Islet of Langerhans (tissue), 1 donor: Measurements from ENCODE around the gene CBFA2T3.
"Not testable (repeated sequence)": the region's sequence is repeated elsewhere in the genome, so short reads cannot be mapped to it uniquely, and the experiment has no call there.

Experiments
- FAIRE-seq: peaks from one replicate; lab custom pipeline; 2011; peaks lifted over from hg19 to GRCh38; lab: Jason Lieb, UNC

The CBFA2T3 gene

DNA sequence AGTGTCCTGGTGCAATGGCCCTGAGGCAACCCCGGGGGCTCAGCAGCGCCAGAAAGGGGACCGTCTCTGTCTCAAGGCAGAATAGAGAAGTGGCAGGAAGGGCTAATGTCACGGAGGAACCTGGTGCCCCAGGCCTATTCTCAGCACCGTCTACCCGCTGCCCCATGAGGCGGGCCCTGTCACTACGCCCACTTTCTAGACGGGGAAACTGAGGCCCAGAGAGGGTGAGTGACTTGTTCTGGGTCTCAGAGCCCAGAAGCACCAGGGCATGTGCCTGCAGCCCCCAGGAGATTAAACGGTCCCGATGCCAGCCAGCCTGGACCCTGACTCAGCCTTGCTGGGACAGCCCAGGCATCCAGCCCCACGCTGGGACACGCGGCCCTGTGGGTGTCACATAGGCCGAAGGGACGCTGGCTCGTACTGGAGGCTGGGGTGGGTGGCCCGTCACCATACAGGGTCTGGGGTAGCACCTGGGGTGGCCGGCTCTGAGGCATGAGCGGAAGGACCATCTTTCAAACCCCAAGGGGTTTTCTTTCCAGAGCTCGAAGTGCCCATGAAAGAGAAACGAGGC is 70.4 kb downstream of the CBFA2T3 start:
- no peak for FAIRE-seq

DNA sequence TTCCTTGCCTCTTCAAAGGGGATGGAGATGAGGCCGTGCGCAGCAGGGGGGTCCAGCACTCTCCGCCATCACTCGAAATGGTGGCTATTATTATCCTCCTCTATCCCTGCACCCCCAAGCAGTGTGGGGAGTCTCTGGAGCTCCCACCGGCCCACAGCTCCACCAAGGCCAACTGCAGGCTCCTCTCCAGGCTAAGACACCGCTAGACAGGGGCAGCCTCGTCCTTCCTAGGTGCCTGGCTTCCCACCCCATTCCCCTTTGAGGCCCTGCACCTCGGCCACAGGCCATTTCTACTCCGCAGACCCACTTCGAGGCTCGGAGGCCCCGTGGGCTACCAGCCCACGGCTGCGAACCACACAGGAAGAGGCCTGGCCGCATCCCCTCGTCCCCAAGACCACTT is 71.0 kb downstream of the CBFA2T3 start:
- no peak for FAIRE-seq

DNA sequence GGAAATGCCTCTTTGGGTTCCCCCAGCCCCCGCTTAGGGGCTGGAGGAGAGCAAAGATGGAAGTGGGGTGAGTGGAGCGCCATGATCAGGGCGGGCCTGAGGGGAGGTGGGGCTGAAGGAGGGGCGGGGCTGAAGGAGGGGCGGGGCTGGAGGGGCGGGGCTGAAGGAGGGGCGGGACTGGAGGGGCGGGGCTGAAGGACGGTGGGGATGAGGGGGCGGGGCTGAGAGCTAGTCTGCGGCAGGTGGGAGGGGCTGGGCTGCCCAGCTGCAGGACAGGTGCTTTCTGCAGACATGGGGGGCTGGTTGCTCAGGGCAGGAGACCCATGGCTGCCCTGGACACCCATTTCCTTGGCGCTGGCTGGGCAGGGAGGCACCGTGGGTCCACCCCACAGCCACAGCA is 71.4 kb downstream of the CBFA2T3 start:
- no peak for FAIRE-seq

DNA sequence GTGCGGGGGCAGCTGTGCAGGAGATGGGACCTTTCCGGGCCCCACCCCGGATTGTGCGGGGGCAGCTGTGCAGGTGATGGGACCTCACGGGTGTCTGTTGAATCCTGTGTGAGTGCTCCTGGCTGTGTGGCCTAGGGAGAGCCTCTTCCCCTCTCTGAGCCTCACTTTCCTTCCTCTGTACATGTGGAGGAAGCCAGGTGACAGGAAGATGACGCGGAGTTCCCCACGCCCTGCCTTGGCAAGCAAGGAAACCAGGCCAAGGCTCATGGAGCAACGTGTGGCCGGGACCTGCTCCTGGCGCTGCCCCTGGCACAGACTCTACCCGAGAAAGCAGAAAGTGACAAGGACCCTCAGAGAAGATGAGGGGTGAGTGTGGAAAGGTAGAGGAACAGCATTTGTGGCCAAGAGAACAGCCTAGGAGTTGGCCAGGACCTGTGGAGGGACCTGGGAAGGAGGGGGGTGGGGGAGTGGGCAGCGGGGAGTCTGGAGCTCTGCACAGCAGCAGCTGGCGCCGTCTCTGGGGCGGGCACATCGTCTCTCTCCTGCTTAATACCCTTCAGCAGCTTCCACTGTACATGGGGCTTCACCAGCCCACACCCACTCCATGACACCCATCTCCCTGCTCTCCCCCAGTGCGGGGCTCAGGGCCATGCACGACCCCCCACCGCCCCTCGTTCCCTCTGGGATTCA is 72.2 kb downstream of the CBFA2T3 start:
- FAIRE-seq = no peak

DNA sequence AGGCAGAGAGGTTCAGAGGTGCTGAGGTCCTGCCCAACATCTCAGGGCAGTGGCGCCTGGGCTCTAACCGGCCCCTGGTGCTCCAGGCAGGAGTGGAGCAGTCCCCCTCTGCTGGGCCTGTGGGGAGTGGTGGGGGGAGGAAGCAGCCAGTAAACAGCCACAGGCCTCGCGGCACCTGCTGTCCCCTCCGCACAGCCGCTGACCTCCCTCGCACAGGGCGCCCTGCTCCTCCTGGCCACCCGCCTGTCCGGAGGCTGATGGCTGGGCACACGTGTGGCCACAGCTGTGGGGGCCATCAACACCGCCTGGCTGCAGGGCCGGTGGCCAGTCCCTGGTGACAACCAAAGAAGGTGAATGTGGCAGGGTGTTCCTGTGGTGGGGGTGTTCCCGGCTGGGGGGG is 73.7 kb downstream of the CBFA2T3 start:
- FAIRE-seq = no peak

DNA sequence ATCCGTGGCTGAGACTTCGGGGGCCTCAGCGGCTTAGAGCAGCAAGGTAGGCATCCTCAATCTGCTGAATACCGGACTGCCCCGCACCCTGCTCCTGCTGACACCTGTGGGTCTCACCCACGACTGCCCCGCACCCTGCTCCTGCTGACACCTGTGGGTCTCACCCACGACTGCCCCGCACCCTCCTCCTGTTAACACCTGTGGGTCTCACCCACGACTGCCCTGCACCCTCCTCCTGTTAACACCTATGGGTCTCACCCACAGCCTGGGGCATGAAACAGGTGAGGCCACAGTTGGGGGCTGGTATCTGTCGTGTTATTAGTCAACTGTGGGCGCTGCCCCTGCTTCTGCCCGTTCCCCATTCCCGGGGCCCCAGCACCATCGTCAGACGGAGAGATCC is 74.3 kb downstream of the CBFA2T3 start:
- no peak for FAIRE-seq

DNA sequence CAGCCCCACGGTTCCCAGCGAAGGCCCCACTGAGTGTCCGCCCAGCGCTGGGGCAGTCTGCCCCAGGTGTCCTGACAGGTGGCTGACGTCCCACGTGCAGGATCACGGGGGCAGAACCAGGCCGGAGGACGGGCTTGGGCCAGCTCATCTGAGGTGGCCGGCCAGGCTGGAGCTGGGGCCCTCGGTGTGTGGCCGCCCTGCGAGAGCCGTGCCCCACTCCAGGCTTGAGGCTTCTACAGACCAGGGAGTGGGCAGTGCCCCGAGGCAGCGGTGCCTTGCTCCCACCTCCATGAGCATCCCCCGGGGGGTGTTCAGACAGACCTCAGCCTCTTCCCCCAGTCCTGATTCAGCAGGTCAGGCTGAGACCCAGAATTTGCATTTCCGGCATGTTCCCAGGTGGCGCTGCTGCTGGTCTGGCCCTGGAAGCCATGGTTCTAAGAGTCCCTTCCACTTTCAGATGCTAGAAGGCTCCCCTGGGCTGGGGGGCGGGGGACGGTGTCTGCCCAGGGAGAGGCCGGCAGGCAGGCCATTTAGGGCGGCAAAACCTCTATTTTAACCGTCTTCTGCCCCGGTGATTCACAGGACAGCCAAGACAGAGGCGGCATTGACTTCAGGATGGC is 75.2 kb downstream of the CBFA2T3 start:
- no peak for FAIRE-seq

DNA sequence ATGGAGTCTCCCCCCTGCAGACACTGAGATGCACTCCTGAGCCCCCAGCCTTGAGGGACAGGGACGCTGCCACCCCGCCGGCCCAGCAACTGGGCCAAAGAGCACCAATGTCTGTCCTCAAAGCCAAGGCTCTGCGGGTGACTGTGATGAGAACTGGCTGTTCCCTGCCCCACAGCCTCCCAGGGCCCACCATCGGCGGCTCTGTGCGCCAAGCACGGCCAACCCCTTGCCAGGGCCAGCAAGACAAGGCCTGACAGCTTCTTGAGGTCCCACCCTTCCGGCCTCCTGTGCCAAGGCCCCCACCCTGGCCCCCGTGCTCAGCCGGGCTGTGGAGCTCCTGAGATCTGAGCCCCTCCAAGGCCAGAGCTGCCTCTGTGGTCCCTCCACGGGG is 76.3 kb downstream of the CBFA2T3 start:
- FAIRE-seq = no peak

DNA sequence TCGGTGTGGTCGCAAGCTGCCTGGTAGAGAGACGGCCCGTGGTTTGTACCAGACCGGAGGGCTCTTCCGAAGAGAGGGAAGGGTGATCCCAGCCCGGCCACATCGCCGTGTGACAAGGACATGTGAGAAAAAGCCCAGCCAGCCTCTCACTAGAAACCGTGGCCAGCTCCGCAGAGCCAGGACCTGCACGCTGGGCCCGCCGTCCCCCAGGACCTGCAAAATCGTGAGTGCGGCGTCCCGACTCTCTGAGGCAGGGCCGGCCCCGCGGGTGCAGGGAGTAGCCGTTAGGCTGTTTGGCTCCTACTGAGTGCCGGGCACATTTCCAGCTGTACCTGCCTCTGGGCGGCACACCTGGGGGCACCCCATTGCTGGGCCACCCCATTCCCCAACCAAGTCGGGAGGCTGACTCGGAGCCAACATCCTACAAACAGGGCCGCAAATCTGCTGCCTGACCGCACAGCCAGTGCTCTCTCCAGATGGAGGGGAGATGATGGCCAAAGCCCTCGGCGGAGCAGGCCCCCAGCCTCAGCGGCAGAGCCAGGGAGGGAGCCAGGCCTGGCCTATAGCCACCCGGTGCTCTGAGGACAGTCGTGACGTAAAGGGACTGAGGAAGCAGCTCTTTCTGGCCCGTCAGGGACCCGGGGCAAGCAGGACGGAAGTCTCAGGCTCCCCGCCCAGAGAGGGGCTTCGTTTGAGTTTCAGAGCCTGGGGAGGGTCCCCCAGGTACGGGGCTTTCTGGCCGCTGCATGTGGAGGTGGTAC is 76.9 kb downstream of the CBFA2T3 start:
- no peak for FAIRE-seq

DNA sequence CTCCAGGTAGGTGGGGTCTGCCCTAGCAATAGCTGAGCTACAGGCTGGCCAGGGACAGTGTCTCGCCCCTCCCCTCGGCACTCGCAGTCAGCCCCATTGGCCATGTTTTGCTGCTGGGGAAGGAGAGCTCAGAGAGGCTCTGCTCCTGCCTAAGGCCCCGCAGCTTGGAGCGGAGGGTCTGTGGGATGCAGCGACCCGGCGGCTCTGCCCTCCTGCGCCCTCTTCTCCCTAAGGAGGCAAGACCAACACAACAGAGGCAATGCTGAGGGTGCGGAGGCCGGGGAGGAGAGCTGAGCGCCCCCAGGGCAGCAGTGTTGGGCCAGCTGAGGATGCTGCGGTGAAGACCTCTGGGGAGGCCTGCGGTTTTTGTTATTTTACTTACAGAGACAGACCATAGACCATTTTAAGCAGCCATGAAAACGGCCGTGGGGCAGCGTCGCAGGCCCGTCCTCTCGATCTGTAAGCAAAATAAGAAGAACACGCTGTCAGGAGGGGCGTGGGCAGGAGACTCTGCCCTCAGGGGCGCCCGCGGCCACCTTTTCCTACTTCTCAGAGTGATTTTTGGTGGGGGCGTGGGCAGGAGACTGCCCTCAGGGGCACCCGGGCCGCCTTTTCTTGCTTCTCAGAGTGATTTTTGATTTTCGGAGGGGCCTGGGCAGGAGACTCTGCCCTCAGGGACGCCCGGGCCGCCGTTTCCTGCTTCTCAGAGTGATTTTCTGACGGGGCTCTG is 79.1 kb downstream of the CBFA2T3 start:
- FAIRE-seq = no peak

DNA sequence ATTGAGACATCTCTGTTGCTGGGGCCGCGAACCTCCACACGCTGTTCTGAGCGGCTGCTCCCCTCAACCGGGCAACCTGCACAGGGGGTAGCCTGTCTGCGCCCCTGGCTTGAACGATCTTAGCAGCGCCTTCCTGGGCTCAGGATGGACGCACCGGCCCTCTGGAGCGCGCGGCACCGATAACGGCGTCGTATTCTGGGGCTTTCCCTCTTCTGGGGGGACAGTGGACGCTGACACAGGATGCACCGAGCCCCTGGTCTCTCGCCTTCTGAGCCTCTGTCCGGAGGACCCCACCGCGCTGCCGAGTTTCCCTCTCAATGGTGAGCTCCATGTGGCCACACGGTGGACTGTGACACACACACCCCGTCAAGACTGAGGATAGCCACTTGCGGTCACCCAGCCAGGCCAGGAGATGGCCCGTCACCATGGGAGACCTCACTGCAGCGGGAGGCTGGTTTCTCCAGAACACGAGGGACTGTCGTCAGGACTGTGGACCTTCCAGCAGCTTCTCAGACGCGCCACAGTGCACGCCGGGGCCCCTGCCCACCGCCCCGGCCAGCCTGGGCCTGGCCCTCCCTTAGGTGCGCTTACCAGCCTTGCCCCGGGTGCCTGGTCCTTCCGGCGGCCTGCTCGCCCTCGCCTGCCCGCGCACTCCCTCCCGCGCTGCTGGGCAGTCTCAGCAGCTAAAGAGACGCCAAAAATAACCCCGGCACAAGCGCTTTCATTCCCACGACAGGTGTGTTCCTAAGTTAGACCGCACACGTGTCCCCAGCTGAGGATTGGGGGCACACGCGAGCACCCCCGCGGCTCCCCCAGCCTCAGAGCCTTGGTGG is 80.6 kb downstream of the CBFA2T3 start:
- FAIRE-seq = no peak

DNA sequence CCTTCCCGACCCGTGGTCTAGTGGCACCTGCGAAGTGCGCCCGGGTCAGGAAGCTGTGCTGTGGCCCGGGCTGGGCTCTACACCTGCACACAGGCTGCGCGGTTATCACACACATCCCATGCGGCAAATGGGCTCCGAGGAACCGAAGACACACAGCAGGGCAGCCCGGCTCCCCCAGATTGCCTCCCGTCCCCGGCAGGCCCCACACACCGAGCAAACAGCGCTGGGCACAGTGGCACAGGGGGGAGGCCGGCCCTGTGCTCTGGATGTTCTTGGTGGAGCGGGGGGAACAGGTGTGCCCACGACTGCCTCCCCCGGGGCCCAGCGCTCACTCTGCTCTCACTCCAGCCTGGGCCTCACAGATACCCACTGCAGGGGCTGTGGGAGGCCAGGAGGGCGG is 81.7 kb downstream of the CBFA2T3 start:
- no peak for FAIRE-seq

DNA sequence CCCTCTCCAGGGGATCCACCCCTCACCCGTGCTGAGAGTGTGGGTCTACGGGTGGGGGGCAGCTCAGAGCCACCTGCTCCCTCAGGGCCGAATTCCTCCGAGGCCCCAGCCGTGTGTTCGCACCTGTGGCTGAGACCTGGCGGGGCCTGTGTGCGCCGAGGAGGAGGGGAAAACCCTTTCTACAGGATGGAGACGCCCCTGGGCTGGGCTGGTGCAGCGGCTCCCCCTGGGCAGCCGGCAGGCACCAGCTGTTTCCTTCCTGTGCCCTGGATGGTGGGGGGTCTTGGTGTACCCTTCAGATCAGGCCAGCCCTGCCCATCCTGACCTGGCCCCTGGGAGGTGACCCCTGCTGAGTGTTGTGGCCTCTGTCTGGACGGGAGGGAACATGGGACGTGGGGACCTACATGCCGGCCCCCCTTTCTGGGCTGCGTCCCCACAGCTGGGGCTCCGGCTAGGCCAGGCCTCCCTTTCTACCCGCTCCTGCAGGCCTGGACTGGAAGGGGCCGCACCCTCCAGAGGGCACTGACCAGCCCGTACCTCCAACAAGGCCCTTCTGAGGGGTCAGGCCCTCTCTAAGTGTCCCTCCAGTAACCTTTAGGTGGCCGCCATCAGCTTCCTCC is 82.2 kb downstream of the CBFA2T3 start:
- FAIRE-seq = no peak

DNA sequence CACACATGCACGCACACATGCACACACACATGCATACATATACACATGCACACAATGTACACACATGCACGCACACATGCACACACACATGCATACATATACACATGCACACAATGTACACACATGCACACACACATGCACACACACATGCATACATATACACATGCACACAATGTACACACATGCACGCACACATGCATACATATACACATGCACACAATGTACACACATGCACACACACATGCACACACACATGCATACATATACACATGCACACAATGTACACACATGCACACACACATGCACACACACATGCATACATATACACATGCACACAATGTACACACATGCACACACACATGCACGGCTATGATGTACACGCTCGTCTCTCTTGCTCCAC is 82.7 kb downstream of the CBFA2T3 start:
- not testable (repeated sequence) for FAIRE-seq

DNA sequence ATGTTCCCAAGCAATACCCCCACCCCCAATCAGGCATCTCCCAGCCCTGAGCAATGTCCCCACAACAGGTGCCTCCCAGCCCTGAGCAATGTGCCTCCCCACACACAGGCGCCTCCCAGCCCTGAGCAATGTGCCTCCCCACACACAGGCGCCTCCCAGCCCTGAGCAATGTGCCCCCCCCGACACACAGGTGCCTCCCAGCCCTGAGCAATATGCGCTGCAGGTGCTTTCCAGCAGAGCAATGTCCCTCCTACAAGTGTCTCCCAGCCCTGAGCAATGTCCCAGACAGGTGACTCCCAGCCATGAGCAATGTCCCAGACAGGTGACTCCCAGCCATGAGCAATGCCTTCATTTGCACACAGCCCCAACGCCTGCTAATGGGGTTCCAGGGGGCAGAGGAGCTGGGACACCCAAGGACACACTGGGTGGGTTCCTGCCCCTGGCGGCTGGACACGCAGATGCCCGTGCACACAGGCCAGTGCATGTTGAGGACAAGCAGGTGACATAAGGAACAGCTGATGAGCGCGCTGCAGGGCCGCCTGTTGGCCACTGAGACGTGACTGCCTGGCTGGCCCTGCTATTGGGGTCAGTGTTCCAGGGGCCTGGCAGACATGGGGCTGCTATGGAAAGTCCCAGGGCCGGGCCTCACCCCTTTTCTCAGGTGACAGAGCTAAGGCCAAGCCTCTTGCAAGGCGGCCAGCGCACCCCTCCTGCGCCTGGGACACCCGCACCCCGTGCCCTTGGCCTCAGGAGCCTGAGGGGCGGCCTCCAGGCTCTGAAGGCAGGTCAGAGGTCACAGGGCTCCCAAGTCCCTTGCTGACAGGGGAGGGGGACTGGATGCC is 83.7 kb downstream of the CBFA2T3 start:
- FAIRE-seq = no peak

DNA sequence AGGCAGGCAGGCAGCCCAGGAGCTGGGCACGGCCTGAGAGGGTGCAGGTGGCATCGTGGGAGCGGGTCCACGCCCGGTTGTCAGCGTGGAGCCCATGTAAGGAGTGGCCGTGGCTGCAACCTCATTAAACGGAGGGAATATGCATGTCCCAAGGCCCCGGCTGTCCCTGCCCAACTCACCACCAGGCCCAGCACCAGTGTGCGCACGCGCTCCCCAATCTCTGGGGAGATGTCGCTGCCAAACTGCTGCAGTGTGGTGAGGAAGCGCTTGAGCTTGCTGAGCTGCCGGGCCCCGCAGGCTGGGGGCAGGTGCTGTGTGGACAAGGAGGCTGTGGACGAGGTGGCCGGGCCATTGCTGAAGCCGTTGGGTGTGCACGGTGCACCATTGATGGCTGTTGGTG is 84.9 kb downstream of the CBFA2T3 start:
- no peak for FAIRE-seq

DNA sequence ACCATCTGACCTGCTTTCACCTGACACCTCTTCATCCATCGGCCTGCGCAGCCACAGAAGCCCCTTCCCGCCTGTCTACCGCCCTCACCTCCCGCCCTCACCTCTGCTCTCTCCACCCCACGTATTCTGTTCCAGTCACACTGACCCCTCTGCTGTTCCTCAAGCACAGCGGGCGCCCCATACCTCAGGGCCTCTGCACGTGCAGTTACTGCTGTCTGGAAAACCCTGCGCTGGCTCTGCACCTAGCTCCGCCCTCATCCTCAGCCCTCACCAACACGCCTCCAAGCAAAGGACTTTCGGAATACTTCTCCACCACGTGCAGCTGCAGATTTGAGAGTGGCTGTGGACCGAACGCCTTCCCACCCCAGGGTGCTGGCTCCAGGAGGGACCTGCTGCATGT is 85.9 kb downstream of the CBFA2T3 start:
- no peak for FAIRE-seq

DNA sequence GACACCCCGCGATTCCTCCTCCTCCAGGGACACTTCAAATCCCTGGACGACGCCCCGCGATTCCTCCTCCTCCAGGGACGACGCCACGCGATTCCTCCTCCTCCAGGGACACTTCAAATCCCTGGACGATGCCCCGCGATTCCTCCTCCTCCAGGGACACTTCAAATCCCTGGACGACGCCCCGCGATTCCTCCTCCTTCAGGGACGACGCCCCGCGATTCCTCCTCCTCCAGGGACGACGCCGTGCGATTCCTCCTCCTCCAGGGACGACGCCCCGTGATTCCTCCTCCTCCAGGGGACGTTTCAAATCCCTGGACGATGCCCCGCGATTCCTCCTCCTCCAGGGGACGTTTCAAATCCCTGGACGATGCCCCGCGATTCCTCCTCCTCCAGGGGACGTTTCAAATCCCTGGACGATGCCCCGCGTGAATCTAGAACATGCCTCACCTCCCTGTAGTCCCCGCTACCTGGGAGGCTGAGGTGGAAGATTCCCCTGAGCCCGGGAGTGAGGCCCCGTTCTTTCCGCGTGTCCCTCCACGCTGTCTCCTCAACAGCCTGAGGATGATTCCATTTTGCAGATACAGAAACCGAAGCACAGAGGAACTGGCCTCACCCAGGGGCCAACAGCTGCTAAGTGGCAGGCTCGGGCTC is 87.2 kb downstream of the CBFA2T3 start:
- FAIRE-seq = not testable (repeated sequence)

DNA sequence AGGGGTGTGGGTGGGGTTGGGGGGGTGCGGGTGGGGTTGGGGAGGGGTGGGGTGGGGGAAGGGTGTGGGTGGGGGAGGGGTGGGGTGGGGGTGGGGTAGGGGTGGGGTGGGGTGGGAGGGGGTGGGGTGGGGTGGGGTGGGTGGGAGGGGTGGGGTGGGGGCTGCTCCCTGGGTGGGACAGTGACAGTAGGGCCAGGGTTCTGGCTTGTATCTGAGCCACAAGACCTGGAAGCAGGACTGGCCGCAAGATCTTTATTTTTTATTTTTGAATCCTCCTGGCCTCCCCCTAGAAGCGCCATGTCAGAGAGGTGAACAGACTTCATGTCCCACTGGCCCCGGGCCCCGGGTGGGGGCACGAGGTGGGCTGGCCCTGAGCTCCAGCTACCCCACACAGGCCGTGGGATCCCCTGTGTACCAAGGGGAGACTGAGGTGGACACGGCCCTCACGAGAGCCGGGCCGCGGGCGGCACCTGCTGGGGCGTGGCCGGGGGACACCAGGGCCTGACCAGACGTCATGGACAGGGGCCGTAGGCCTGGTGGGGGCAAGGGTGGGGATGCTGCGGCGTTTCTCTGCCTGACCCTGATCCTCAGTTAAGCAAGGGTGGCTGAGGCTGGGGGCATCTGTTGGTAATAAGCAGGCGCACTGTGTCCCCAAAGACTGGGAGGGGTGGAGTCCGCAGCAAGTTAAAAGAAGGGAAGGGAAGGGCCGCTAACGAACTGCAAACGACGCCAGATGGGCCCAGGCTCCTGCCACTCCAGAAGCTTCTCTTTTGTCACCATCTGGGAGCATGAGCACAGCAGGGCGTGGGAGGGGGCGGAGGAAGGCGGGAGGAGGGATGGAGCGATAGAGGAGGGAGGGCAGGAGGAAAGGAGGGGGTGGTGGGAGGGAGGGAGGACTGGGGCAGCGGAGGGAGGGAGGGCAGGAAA is 88.3 kb downstream of the CBFA2T3 start:
- FAIRE-seq = no peak
